Activated T-cell treated with anti-CD3 and anti-CD28 coated beads, Interleukin-2, amount 50 U/mL, for 72 hours (primary cell): ENCODE data around the gene COG6. TPM values are rescaled to one million over a fixed set of nuclear protein-coding genes. Genes with fewer than 3 reads are reported as not detected.

ENCODE experiments used
- ATAC-seq, 2 donors: fragments of 150-1000 bp; cut with Tn5 transposase; replicated peaks in 1 of 2; 2 replicates each; pipeline ENCODE4 v1.10.0; 2021; ENCODE audit warnings: moderate library complexity in 2 of 2, mild to moderate bottlenecking in 1 of 2
- DNase-seq, 2 donors: peaks; one replicate each; pipeline ENCODE4 v3.0.0; 2021 to 2022; ENCODE audit warnings: mixed read lengths in 1 of 2
- H3K27ac Mint-ChIP-seq: one replicate; pipeline ENCODE4 v1.8.0; 2022; ENCODE audit warnings: mild to moderate bottlenecking, moderate library complexity, mixed read lengths
- H3K27me3 Mint-ChIP-seq: one replicate; pipeline ENCODE4 v1.8.0; 2022; ENCODE audit warnings: low read depth, mixed read lengths
- H3K36me3 Mint-ChIP-seq, 2 donors: one replicate each; pipeline ENCODE4 v1.8.0; 2022; ENCODE audit warnings: mixed read lengths in 2 of 2, mild to moderate bottlenecking in 1 of 2; ENCODE audit not compliant: insufficient read depth in 2 of 2
- H3K4me1 Mint-ChIP-seq: one replicate; pipeline ENCODE4 v1.8.0; 2022; ENCODE audit warnings: low read depth, mixed read lengths
- H3K4me3 Mint-ChIP-seq, 2 donors: one replicate each; pipeline ENCODE4 v1.8.0; 2022; ENCODE audit warnings: mild to moderate bottlenecking in 2 of 2, mixed read lengths in 2 of 2, moderate library complexity in 2 of 2
- H3K9me3 Mint-ChIP-seq, 2 donors: one replicate each; pipeline ENCODE4 v1.8.0; 2022; ENCODE audit warnings: mixed read lengths in 2 of 2
- total RNA-seq, 2 donors: library from RNA; stranded (reverse); gene quantifications; one replicate each; pipeline ENCODE4 v1.2.3, GENCODE V29; 2022

COG6 gene
- 10 to 100 TPM; 33.0 to 35.2 TPM for total RNA-seq

DNA sequence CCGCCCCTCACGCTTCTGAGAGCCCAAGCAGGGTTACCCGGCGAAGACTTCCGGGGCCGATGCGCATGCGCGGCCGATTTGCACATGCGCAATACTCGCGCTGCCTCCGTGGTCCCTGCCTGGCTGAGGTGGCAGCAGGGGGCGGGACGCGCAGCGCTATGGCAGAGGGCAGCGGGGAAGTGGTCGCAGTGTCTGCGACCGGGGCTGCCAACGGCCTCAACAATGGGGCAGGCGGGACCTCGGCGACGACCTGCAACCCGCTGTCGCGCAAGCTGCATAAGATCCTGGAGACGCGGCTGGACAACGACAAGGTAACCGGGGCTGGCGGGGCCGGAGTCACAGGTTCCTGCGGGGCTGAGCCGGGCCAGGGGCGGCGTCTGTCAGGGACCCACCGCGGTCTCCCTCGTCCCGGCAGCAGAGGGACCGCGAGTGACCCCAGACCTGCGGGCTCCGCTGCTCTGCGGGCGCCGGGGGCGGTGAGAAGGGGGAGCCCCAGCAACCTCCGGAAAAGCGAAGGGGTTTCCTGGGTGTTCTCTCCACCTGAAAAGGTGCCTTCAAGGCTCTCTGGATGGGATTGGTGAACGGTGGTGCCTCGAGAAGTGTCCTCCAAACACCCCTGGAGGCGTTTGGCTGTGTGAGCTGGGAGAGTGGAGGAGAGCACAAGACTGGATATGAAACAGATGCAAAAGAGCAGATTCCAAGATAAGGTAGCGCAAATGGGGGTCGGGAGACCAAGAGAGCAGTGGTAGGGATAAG is at the start of gene COG6:
COG6 (plus strand) TSS at position 94 of the 756 bp plus-strand sequence; CDS start at position 159, 65 bp downstream.
- peak within 1 kb of the TSS; percentile 92 for H3K27ac Mint-ChIP-seq
- DNase-seq (peak; percentile 93 to 98), ATAC-seq (peak; percentile 97 to 99)
- H3K9me3 Mint-ChIP-seq = peaks cover 2 to 3% of the 10 kb centered on the region in 2 donors
- peak within 1 kb of the TSS; percentile 87 to 100 for H3K4me3 Mint-ChIP-seq
- no peaks in the 10 kb centered on the region for H3K27me3 Mint-ChIP-seq
- H3K4me1 Mint-ChIP-seq = peaks cover 24% of the 10 kb centered on the region
- peaks cover 3 to 4% of the 10 kb centered on the region in 2 donors for H3K36me3 Mint-ChIP-seq

DNA sequence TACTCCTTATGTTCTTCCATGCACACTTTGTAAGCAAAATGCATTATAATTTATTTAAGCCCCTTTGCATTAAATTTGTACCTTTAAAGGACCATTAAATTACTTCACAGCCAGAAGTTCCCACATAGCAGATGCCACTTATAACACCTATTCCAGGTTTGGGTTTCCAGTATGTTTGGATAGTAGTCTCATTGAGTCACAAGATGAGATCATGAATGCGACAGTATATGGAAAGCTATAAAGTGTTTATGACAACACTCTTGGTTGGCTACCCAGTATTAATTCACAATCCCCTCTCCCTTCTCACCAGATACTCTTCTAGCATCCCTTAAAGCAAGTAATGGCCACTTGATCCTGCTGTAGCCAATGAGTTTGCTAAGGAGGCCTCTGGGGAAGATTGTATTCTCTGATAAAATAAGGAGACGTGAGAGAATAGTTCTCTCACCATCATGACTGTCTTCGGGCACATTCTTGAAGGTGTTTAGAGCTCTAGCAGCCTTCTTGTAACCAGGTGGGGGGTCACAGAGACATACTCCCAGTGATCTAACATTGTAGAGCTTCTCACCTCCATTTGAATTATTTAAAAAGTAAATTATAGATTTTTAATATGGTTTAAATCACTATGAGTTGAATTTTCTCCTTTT is 49.7 kb upstream of the COG6 start:
- no peak for ATAC-seq
- Mint-ChIP-seq H3K36me3 (no peaks in the 10 kb centered on the region), H3K4me3 (no peak overlapping the region), H3K27ac (no peak overlapping the region), H3K27me3 (peaks cover 59% of the 10 kb centered on the region), H3K4me1 (peaks cover 7% of the 10 kb centered on the region), H3K9me3 (no peaks in the 10 kb centered on the region)
- DNase-seq = no peak

DNA sequence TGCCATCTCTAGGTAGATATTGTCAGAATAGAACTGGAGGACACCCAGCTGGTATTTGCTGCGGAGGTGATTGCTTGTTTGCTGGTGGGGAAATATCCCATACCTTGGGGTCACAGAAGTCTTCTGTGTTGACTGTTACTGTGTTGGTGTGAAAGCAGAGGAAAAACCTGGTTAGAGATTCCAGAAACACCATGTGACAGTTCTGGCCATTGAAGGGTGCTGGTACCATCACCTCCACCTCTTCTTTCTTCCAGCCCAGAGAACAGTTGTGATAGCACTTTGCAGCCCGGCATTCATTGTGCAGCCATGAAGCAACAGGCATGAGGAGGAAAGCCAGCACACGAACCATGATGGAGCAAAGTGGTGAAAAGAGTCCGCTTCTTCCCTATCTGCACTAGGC is 47.6 kb upstream of the COG6 start:
- Mint-ChIP-seq H3K27me3 (peaks cover 43% of the 10 kb centered on the region), H3K4me1 (no peaks in the 10 kb centered on the region)
- ATAC-seq = no peak

DNA sequence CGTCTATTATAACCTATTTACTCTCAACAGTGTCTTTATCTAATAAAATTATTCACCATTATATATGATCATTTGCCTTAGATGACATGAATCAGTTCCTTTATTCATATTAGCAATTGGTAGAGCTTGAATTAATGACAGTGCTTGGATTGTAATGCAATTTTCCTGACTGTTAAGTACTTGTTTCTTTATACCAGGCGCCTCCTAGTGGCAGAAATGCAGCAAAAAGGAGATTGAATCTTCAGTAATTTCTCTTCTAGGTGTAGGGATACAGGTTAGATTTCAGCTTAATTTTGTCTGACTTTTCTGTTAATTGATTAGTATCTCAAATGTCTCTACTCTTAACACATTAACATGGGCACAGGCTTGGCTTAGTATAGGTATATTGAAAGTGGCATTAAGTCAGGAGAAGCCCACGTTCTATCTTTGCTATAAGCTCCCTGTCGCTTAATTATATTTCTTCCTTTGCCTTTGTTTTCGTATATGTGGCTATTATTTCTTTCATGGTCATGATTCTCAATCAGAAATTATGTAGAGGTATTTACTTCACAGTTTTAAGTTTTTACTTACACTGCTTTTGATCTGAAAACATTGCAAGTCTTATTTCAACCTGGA is 43.3 kb upstream of the COG6 start:
- H3K36me3 Mint-ChIP-seq = no peaks in the 10 kb centered on the region
- H3K4me1 Mint-ChIP-seq = no peaks in the 10 kb centered on the region
- no peak overlapping the region for H3K27ac Mint-ChIP-seq
- peaks cover 18% of the 10 kb centered on the region for H3K27me3 Mint-ChIP-seq
- ATAC-seq (no peak), DNase-seq (peak; percentile 54 to 61)
- no peaks in the 10 kb centered on the region for H3K9me3 Mint-ChIP-seq
- no peak overlapping the region for H3K4me3 Mint-ChIP-seq

More for the DNA sequence above, 47.6 kb upstream of the COG6 start:
- Mint-ChIP-seq H3K4me3 (no peak overlapping the region), H3K36me3 (no peaks in the 10 kb centered on the region), H3K27ac (no peak overlapping the region), H3K9me3 (no peaks in the 10 kb centered on the region)
- DNase-seq = no peak

DNA sequence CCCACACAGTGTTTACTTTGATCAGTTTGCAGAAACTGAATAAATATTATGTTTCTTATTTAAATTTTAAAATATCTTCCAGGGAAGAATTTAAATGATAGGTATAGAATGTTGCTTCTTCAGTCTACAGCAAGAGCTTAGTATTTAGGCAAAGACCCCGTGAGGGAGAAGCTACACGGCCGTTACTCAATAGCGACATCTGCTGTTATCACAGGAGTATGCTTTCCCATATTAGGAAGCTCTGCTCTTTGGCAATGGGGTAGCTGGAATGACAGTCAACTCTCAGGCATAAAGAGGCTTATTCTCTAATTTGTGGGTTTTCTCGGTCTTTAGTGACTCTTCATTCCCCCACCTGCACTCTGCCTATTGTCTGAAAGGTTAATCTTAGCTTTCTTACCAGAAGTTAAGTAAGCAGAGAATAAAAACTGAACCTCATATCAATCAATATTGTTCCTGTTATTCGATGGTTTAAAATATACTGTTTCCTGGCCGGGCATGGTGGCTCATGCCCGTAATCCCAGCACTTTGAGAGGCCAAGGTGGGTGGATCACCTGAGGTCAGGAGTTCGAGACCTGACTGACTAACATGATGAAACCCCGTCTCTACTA is 39.3 kb upstream of the COG6 start:
- Mint-ChIP-seq H3K4me3 (no peak overlapping the region), H3K27me3 (no peaks in the 10 kb centered on the region), H3K4me1 (no peaks in the 10 kb centered on the region), H3K27ac (no peak overlapping the region), H3K9me3 (no peaks in the 10 kb centered on the region), H3K36me3 (no peaks in the 10 kb centered on the region)
- ATAC-seq (peak; percentile 68 to 70), DNase-seq (peak; percentile 44)

DNA sequence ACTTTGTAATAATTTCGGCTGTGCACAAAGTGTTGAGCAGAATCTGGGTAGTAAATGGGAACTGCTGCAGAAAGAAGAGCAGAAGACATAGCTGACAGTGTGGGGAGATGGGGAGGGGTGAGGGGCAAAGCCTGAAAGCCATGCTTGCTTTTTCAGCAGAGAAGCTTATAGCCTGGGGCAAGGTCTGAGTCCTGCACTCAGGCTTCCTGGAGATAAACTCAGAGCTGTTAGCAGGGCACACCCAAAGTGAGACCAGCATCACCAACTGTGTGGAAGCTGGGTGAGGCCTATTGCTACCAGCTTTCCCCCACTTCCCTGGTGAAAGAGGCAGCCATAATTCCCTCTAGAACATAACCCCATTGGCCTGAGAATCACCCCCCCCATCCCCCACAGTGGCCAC is 36.9 kb upstream of the COG6 start:
- no peak overlapping the region for H3K4me3 Mint-ChIP-seq
- H3K36me3 Mint-ChIP-seq = no peaks in the 10 kb centered on the region
- no peak for DNase-seq
- no peaks in the 10 kb centered on the region for H3K4me1 Mint-ChIP-seq
- no peak for ATAC-seq
- H3K27ac Mint-ChIP-seq = no peak overlapping the region
- H3K9me3 Mint-ChIP-seq = no peaks in the 10 kb centered on the region
- peaks cover 14% of the 10 kb centered on the region for H3K27me3 Mint-ChIP-seq

DNA sequence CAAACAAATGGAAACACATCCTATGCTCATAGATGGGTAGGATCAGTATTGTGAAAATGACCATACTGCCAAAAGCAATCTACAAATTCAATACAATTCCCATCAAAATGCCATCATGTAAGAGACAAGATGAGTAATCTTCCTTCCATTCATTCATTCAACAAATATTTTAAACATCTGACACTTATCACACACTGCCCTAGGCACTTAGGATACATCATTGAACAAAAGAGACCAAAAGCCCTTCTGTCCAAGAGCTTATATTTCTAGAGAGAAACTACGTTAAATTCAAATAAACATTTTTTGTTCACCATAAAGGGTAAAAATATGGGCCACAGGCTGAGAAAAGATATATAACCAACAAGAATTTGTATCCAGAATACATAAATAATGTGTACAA is 32.0 kb upstream of the COG6 start:
- Mint-ChIP-seq H3K36me3 (no peaks in the 10 kb centered on the region), H3K27ac (no peak overlapping the region), H3K9me3 (no peaks in the 10 kb centered on the region), H3K27me3 (peaks cover 14% of the 10 kb centered on the region), H3K4me3 (no peak overlapping the region), H3K4me1 (no peaks in the 10 kb centered on the region)
- DNase-seq (no peak), ATAC-seq (no peak)

DNA sequence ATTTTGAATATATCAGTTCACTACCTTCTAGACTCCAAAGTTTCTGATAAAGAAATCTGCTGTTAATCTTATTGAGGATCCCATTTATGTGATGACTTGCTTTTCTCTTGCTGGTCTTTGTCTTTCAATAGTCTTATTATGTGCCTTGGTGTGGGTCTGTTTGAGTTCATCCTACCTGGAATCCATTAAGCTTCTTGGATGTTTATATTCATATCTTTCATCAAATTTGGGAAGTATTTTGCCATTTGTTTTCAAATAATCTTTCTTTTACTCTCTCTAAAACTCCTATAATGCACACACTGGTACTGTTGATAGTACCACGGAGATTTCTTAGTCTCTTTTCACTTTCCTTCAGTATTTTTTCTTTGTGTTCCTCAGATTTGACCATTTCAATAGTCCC is 24.2 kb upstream of the COG6 start:
- no peaks in the 10 kb centered on the region for H3K4me1 Mint-ChIP-seq
- no peaks in the 10 kb centered on the region for H3K27me3 Mint-ChIP-seq
- DNase-seq = no peak
- H3K36me3 Mint-ChIP-seq = peaks cover 0 to 3% of the 10 kb centered on the region in 2 donors
- no peak for ATAC-seq
- peaks cover 2 to 7% of the 10 kb centered on the region in 2 donors for H3K9me3 Mint-ChIP-seq
- H3K27ac Mint-ChIP-seq = no peak overlapping the region
- H3K4me3 Mint-ChIP-seq = no peak overlapping the region

DNA sequence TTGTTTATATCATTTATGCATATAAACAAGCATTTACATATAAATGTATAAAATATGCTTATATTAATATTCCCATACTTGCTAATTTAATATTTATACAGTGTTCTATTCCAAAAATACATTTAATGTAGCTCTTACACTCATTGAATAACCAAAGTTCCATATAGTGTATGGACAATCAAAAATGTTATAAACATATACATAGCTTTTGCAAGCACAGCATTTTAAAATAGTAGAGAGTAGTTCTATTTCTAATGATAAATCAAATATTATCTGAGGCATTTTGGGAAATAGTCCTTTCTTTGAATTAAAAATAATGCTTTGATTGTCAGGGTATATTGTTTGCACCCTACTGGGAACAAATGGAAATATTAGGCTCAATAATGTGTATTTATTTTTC is 22.5 kb upstream of the COG6 start:
- peaks cover 2 to 7% of the 10 kb centered on the region in 2 donors for H3K9me3 Mint-ChIP-seq
- no peaks in the 10 kb centered on the region for H3K4me1 Mint-ChIP-seq
- ATAC-seq (no peak), DNase-seq (no peak)
- H3K36me3 Mint-ChIP-seq = peaks cover 0 to 3% of the 10 kb centered on the region in 2 donors
- no peak overlapping the region for H3K27ac Mint-ChIP-seq
- H3K27me3 Mint-ChIP-seq = no peaks in the 10 kb centered on the region
- H3K4me3 Mint-ChIP-seq = no peak overlapping the region

DNA sequence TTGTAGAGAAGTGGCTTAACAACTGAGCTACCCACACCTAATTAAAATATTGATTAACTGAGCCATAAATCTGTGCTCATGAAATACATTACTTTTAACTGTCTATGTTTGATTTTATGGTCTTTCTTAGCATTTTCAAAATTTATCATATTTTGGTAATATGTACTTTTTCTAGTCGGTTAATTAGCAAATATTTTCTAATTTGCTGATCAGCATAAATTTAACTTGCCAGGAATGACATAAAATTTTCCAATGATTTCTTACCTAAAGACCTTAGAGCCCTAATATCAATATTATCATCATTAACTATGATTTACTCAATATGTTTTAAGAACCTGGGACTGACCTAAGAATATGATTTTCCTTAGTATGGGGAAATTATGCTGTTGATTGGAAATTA is 19.9 kb upstream of the COG6 start:
- Mint-ChIP-seq H3K36me3 (peaks cover 0 to 3% of the 10 kb centered on the region in 2 donors), H3K27ac (no peak overlapping the region), H3K9me3 (peaks cover 2 to 7% of the 10 kb centered on the region in 2 donors), H3K27me3 (peaks cover 11% of the 10 kb centered on the region), H3K4me1 (no peaks in the 10 kb centered on the region), H3K4me3 (no peak overlapping the region)
- ATAC-seq = no peak
- no peak for DNase-seq

DNA sequence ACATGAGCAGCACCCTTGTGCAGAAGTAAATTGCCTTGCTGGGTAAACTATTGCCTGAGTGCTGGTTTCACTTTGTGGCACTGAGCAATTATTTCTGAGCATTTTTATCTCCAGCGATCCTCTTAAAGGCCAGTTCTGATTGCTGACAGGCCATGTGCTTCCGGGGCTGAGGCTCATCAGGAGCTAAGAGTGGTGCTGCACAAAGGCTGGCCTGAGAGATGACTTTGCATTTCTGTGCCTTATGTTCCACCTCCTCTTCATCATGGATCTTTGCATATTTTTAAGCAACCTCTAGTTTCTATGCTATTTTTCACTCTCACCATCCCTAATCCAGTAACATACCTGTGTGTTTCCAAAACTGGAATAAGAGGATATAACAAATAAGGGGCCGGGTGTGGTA is 17.6 kb upstream of the COG6 start:
- Mint-ChIP-seq H3K9me3 (no peaks in the 10 kb centered on the region), H3K4me1 (no peaks in the 10 kb centered on the region), H3K27me3 (peaks cover 15% of the 10 kb centered on the region), H3K27ac (no peak overlapping the region), H3K4me3 (no peak overlapping the region), H3K36me3 (no peaks in the 10 kb centered on the region)
- no peak for ATAC-seq
- DNase-seq = no peak

DNA sequence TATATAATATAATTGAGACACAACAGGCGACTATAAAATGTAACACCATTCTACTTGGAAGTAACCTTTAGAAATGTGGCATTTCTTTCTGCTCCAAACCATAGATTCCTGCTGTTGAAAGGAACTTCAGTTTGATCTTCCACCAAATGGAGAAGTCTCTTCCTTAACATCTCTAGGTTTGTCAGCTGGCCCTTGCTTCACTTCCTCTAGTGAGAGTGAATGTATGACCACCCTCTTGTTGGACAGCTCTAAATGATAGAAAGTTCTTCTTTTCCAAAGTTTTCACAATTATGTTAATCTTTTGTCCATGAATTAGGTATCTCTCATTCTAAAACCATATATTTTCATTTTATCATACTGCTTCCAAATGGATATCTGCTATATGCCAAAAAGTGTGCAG is 13.8 kb upstream of the COG6 start:
- Mint-ChIP-seq H3K4me3 (no peak overlapping the region), H3K36me3 (no peaks in the 10 kb centered on the region), H3K9me3 (no peaks in the 10 kb centered on the region), H3K4me1 (no peaks in the 10 kb centered on the region), H3K27ac (no peak overlapping the region), H3K27me3 (peaks cover 15% of the 10 kb centered on the region)
- DNase-seq (no peak), ATAC-seq (no peak)

DNA sequence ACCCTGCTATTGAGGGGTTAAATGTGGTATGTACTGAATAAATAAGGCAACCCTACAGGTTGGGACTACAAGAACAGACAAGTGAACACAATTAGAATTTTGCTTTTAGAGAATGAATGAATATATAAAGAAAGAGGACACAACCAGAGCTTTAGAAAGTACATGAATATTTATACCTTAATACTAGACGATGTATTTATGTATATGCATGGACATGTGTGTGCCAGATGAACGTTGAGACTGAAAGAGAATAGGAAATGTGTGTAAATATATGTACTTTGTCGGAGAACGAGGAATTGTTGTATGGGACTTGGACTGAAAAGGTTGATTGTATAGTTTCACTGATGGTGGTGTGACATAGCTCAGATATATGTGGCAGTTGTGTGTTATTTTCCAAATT is 9.3 kb upstream of the COG6 start:
- H3K4me1 Mint-ChIP-seq = no peaks in the 10 kb centered on the region
- peaks cover 4% of the 10 kb centered on the region for H3K27me3 Mint-ChIP-seq
- H3K36me3 Mint-ChIP-seq = no peaks in the 10 kb centered on the region
- ATAC-seq (no peak), DNase-seq (no peak)
- H3K27ac Mint-ChIP-seq = no peak overlapping the region
- no peak overlapping the region for H3K4me3 Mint-ChIP-seq
- H3K9me3 Mint-ChIP-seq = no peaks in the 10 kb centered on the region
